HepG2 (cell line): Measurements from ENCODE around the gene CGB5. TPM values are rescaled to one million over a fixed set of nuclear protein-coding genes. Genes with fewer than 3 reads are reported as not detected.
A peak's percentile ranks its signal among the peaks of the same experiment; 100 is the strongest.

ENCODE experiments used
- BRD4 ChIP-seq: sonication (generic); formaldehyde crosslinking; IDR thresholded peaks from 2 replicates; pipeline ENCODE4 v1.4.0; 2020; ENCODE audit warnings: missing genetic modification reagents
- FOXC1 ChIP-seq: sonication (generic); formaldehyde crosslinking; IDR thresholded peaks from 2 replicates; pipeline ENCODE4 v1.8.0; 2022; ENCODE audit warnings: mild to moderate bottlenecking, missing genetic modification reagents, borderline replicate concordance
- ZFP41 ChIP-seq: sonication (generic); formaldehyde crosslinking; IDR thresholded peaks from 2 replicates; pipeline ENCODE4 v1.4.0; 2020; ENCODE audit warnings: mild to moderate bottlenecking, missing genetic modification reagents, borderline replicate concordance
- ZKSCAN1 ChIP-seq: fragments of 150-350 bp; IDR thresholded peaks from 2 replicates; pipeline ENCODE4 v1.6.1; 2014; ENCODE audit warnings: low read length
- ZNF644 ChIP-seq: IDR thresholded peaks from 2 replicates; pipeline ENCODE4 v1.6.1; 2016; ENCODE audit warnings: low read depth
- ZNF766 ChIP-seq: sonication (generic); formaldehyde crosslinking; IDR thresholded peaks from 2 replicates; pipeline ENCODE4 v1.5.0; 2020; ENCODE audit warnings: missing genetic modification reagents, borderline replicate concordance
- ZNF839 ChIP-seq: sonication (generic); formaldehyde crosslinking; IDR thresholded peaks from 2 replicates; pipeline ENCODE4 v1.4.0; 2020; ENCODE audit warnings: missing genetic modification reagents, mild to moderate bottlenecking, borderline replicate concordance
- polyA plus RNA-seq, 8 experiments: library from polyadenylated mRNA; depleted of rRNA in 3 of 8; stranded (reverse) in 7 of 8; unstranded in 1 of 8; fragments of >200 nt; fragmentation: Illumina TruSeq in 4 of 8; extraction: Trizol in 4 of 8; gene quantifications; 2 replicates each; pipeline versions ENCODE4 v1.2.1 to v1.2.3, GENCODE V29; 2011 to 2016; ENCODE audit warnings: low read depth in 4 of 8, missing spikeins in 1 of 8, mixed read lengths in 1 of 8; ENCODE audit not compliant: insufficient read depth in 1 of 8
- total RNA-seq, 5 experiments: library from RNA; depleted of rRNA; stranded (reverse); fragments of >200 nt; fragmentation: Illumina TruSeq; extraction: Trizol; gene quantifications; 2 replicates each; pipeline ENCODE4 v1.2.3, GENCODE V29; 2016; ENCODE audit warnings: low read depth in 1 of 5
- TF ChIP-seq, protein P1 (sequence below): sonication (generic); formaldehyde crosslinking; IDR thresholded peaks from 2 replicates; pipeline ENCODE4 v1.4.0; 2020; ENCODE audit warnings: missing genetic modification reagents
- TF ChIP-seq, protein P2 (sequence below), 2 experiments: sonication (generic) in 1 of 2; formaldehyde crosslinking in 1 of 2; IDR thresholded peaks; 2 replicates each; pipeline versions ENCODE4 v1.6.1 to v1.9.0; 2014 to 2022; ENCODE audit warnings: antibody characterized with exemption in 1 of 2, borderline replicate concordance in 1 of 2, inconsistent platforms in 1 of 2, low read depth in 1 of 2, missing genetic modification reagents in 1 of 2
- TF ChIP-seq, protein P3 (sequence below): sonication (generic); formaldehyde crosslinking; IDR thresholded peaks from 2 replicates; pipeline ENCODE4 v1.4.0; 2020; ENCODE audit warnings: mild to moderate bottlenecking, missing genetic modification reagents
- TF ChIP-seq, protein P4 (sequence below): conservative IDR thresholded peaks from 2 replicates; pipeline ENCODE4 v1.6.1; 2018; ENCODE audit warnings: missing genetic modification reagents
- TF ChIP-seq, protein P5 (sequence below): sonication (generic); formaldehyde crosslinking; IDR thresholded peaks from 2 replicates; pipeline ENCODE4 v1.5.0; 2020; ENCODE audit warnings: mild to moderate bottlenecking, missing genetic modification reagents
- TF ChIP-seq, protein P6 (sequence below): sonication (generic); formaldehyde crosslinking; IDR thresholded peaks from 2 replicates; pipeline ENCODE4 v1.4.0; 2020; ENCODE audit warnings: missing genetic modification reagents, mild to moderate bottlenecking, borderline replicate concordance

The CGB5 gene
- total and polyA plus RNA-seq, 2 of the 13 experiments (the other 11 are each of a cell fraction or from before 2014, with no cell fraction given): not detected

DNA sequence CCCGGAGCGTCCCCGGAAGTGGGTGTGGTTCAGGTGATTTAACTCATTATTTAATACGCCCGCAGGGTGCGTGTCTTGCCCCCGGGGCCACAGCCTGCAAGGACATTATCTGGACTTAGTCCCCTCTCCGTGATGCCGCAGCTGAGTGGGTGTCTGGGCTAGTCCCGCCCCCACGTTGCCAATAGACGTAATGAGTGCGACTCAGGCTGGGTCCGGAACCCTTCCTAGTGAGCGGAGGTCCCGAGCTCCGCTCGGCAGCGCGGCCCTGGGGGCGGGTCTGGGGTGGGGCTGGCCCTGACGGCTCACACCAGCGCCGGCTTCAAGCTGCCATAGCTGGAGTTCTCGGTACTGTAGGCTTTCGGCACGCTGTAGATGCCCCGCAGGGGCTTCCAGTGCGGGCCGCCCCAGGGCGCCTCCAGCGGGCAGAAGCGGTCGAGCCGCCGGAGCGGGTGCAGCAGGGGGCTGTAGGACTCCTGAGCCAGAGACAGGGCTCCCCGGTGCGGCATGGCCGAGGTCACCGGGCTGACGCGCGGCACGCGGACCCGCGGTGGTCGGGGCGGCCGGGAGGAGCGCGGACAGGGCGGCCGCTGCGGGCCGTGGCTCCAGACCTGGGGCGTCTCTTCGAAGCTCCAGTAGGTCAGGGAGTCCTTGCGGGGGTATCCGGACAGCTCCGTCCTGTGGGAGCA is 25.8 kb upstream of the CGB5 start (continued):
- TF ChIP-seq, protein P1, sequence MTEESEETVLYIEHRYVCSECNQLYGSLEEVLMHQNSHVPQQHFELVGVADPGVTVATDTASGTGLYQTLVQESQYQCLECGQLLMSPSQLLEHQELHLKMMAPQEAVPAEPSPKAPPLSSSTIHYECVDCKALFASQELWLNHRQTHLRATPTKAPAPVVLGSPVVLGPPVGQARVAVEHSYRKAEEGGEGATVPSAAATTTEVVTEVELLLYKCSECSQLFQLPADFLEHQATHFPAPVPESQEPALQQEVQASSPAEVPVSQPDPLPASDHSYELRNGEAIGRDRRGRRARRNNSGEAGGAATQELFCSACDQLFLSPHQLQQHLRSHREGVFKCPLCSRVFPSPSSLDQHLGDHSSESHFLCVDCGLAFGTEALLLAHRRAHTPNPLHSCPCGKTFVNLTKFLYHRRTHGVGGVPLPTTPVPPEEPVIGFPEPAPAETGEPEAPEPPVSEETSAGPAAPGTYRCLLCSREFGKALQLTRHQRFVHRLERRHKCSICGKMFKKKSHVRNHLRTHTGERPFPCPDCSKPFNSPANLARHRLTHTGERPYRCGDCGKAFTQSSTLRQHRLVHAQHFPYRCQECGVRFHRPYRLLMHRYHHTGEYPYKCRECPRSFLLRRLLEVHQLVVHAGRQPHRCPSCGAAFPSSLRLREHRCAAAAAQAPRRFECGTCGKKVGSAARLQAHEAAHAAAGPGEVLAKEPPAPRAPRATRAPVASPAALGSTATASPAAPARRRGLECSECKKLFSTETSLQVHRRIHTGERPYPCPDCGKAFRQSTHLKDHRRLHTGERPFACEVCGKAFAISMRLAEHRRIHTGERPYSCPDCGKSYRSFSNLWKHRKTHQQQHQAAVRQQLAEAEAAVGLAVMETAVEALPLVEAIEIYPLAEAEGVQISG (CRISPR knock-in tag): peak; percentile 53
- TF ChIP-seq ZKSCAN1 (no peak), ZNF839 (CRISPR knock-in tag) (no peak), ZNF766 (CRISPR knock-in tag) (0 out of 2 replicates have a peak, but pooled peaks have one; percentile 23), BRD4 (CRISPR knock-in tag) (no peak), ZNF644 (CRISPR knock-in tag) (no peak), FOXC1 (no peak), ZFP41 (CRISPR knock-in tag) (no peak)
- TF ChIP-seq, protein P2, sequence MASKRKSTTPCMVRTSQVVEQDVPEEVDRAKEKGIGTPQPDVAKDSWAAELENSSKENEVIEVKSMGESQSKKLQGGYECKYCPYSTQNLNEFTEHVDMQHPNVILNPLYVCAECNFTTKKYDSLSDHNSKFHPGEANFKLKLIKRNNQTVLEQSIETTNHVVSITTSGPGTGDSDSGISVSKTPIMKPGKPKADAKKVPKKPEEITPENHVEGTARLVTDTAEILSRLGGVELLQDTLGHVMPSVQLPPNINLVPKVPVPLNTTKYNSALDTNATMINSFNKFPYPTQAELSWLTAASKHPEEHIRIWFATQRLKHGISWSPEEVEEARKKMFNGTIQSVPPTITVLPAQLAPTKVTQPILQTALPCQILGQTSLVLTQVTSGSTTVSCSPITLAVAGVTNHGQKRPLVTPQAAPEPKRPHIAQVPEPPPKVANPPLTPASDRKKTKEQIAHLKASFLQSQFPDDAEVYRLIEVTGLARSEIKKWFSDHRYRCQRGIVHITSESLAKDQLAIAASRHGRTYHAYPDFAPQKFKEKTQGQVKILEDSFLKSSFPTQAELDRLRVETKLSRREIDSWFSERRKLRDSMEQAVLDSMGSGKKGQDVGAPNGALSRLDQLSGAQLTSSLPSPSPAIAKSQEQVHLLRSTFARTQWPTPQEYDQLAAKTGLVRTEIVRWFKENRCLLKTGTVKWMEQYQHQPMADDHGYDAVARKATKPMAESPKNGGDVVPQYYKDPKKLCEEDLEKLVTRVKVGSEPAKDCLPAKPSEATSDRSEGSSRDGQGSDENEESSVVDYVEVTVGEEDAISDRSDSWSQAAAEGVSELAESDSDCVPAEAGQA (IDR thresholded peaks at IDR 0.05; ENCODE audit: low read depth): no peak
- TF ChIP-seq, protein P2 (CRISPR knock-in tag; IDR thresholded peaks at IDR 0.05; ENCODE audit: borderline replicate concordance): no peak
- TF ChIP-seq, protein P3, sequence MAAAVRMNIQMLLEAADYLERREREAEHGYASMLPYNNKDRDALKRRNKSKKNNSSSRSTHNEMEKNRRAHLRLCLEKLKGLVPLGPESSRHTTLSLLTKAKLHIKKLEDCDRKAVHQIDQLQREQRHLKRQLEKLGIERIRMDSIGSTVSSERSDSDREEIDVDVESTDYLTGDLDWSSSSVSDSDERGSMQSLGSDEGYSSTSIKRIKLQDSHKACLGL (CRISPR knock-in tag): no peak
- TF ChIP-seq, protein P4, sequence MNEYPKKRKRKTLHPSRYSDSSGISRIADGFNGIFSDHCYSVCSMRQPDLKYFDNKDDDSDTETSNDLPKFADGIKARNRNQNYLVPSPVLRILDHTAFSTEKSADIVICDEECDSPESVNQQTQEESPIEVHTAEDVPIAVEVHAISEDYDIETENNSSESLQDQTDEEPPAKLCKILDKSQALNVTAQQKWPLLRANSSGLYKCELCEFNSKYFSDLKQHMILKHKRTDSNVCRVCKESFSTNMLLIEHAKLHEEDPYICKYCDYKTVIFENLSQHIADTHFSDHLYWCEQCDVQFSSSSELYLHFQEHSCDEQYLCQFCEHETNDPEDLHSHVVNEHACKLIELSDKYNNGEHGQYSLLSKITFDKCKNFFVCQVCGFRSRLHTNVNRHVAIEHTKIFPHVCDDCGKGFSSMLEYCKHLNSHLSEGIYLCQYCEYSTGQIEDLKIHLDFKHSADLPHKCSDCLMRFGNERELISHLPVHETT (CRISPR knock-in tag): no peak
- TF ChIP-seq, protein P5, sequence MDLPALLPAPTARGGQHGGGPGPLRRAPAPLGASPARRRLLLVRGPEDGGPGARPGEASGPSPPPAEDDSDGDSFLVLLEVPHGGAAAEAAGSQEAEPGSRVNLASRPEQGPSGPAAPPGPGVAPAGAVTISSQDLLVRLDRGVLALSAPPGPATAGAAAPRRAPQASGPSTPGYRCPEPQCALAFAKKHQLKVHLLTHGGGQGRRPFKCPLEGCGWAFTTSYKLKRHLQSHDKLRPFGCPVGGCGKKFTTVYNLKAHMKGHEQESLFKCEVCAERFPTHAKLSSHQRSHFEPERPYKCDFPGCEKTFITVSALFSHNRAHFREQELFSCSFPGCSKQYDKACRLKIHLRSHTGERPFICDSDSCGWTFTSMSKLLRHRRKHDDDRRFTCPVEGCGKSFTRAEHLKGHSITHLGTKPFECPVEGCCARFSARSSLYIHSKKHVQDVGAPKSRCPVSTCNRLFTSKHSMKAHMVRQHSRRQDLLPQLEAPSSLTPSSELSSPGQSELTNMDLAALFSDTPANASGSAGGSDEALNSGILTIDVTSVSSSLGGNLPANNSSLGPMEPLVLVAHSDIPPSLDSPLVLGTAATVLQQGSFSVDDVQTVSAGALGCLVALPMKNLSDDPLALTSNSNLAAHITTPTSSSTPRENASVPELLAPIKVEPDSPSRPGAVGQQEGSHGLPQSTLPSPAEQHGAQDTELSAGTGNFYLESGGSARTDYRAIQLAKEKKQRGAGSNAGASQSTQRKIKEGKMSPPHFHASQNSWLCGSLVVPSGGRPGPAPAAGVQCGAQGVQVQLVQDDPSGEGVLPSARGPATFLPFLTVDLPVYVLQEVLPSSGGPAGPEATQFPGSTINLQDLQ: no peak
- TF ChIP-seq, protein P6, sequence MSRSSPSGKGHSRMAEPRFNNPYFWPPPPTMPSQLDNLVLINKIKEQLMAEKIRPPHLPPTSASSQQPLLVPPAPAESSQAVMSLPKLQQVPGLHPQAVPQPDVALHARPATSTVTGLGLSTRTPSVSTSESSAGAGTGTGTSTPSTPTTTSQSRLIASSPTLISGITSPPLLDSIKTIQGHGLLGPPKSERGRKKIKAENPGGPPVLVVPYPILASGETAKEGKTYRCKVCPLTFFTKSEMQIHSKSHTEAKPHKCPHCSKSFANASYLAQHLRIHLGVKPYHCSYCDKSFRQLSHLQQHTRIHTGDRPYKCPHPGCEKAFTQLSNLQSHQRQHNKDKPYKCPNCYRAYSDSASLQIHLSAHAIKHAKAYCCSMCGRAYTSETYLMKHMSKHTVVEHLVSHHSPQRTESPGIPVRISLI (CRISPR knock-in tag): no peak
